GM19025 (cell line): ENCODE measurements around the gene SOCS7.

Experiments
- ATAC-seq: cut with Tn5 transposase; IDR thresholded peaks from one replicate; pipeline ENCODE4 v1.9.1; 2021; ENCODE audit warnings: mild to moderate bottlenecking, low read depth, moderate library complexity; ENCODE audit not compliant: unreplicated experiment

SOCS7 gene

GRCh38 chr17:38418693-38419507 lies 67.3 kb downstream of the SOCS7 start:
- no peak for ATAC-seq

- ATAC-seq = no peak
Observed at GRCh38 chr17:38419508-38419981, 67.9 kb downstream of the SOCS7 start.

- no peak for ATAC-seq
Observed at GRCh38 chr17:38420518-38420917, 68.9 kb downstream of the SOCS7 start.

- no peak for ATAC-seq
Observed at GRCh38 chr17:38421171-38421841, 69.7 kb downstream of the SOCS7 start.

- no peak for ATAC-seq
Observed at GRCh38 chr17:38421871-38422827, 70.5 kb downstream of the SOCS7 start.

GRCh38 chr17:38424297-38424972 lies 72.8 kb downstream of the SOCS7 start:
- ATAC-seq = no peak

- no peak for ATAC-seq
Observed at GRCh38 chr17:38425031-38425430, 73.4 kb downstream of the SOCS7 start.

- no peak for ATAC-seq
Observed at GRCh38 chr17:38425744-38426143, 74.1 kb downstream of the SOCS7 start.

GRCh38 chr17:38426441-38426840 lies 74.8 kb downstream of the SOCS7 start:
- no peak for ATAC-seq

- ATAC-seq = no peak
Observed at GRCh38 chr17:38427160-38427949, 75.7 kb downstream of the SOCS7 start.

- ATAC-seq = no peak
Observed at GRCh38 chr17:38428112-38428642, 76.5 kb downstream of the SOCS7 start, which contains the start of gene ARHGAP23. Gene ARHGAP23, plus strand, starts transcription at chr17:38428464. Its CDS starts 22 bp downstream, at chr17:38428486.

- no peak for ATAC-seq
Observed at GRCh38 chr17:38428643-38429371, 77.2 kb downstream of the SOCS7 start.

GRCh38 chr17:38429476-38430100 lies 77.9 kb downstream of the SOCS7 start:
- ATAC-seq = no peak

GRCh38 chr17:38430316-38430715 lies 78.7 kb downstream of the SOCS7 start:
- no peak for ATAC-seq

- ATAC-seq = no peak
Observed at GRCh38 chr17:38430822-38431221, 79.2 kb downstream of the SOCS7 start.

- no peak for ATAC-seq
Observed at GRCh38 chr17:38431346-38432145, 79.9 kb downstream of the SOCS7 start.

GRCh38 chr17:38434178-38434665 lies 82.6 kb downstream of the SOCS7 start:
- ATAC-seq = no peak
